T follicular helper cell (primary cell): ENCODE measurements around the gene TPSB2.

ENCODE experiments used
- DNase-seq: peaks from one replicate; pipeline ENCODE4 v3.0.0-alpha.2; 2020; ENCODE audit warnings: low read depth

TPSB2 gene

DNA sequence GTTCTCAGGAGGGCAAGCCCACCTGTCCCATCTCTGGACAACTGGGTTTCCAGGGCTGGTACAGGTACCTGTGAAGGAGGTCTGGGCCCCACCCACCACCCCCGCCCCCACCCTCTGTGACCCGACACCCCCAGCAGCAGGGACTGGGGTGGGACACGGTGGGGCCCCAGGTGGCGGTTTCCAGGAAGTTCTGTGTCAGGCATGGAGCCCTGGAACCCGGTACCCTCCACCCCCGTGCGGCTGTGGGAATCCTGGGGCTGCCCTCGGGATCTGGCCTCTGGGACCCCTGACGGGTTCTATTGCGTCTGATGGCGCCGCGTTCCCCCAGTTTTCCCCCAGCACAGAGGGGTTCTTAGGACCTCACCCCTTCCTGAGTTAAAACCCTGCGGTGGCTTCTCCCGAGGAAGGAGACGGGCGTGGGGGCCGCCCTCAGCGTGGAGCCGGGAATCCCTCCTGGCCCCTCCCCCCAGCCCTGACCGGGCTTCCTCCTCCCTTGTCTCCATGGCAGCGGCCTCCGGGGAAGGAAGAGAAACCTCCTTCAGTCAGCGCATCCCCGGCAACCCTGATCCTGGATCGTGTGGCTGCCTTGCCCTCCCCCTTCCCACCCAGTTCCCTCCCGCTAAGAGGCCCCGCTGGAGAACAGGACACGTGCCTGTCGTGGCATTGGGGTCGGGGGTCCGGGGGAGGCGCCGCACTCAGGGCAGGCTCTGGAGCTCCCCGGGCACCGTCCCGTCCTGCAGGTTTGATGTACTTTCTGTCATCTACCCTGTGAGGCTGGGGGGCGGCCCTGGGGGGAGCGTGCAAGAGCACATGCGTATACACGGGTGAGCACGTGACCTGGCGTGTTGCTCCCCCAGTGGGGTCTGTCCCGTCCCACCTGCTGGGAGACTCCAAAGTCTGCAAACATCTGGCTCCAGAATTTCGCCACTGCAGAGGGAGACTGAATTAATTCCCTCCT lies 46.8 kb downstream of the TPSB2 start:
- no peak for DNase-seq

DNA sequence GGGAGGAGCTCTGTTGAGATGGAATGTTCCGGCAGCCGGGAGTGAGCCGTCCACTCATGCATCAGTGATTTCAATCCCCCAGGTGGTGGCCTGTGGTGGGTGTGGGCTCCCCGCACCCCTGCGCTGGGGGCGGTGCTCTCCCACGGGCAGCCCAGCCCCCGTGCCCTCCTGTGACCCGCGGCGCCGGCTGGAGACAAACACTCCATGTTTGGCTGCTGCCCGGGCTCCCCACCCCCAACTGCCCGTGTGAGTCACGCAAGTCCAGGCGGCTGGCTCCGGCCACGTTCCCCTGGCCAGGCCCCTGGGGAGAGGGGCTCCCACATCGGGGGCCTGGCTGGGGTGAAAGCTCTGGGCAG lies 47.7 kb downstream of the TPSB2 start:
- DNase-seq = no peak

DNA sequence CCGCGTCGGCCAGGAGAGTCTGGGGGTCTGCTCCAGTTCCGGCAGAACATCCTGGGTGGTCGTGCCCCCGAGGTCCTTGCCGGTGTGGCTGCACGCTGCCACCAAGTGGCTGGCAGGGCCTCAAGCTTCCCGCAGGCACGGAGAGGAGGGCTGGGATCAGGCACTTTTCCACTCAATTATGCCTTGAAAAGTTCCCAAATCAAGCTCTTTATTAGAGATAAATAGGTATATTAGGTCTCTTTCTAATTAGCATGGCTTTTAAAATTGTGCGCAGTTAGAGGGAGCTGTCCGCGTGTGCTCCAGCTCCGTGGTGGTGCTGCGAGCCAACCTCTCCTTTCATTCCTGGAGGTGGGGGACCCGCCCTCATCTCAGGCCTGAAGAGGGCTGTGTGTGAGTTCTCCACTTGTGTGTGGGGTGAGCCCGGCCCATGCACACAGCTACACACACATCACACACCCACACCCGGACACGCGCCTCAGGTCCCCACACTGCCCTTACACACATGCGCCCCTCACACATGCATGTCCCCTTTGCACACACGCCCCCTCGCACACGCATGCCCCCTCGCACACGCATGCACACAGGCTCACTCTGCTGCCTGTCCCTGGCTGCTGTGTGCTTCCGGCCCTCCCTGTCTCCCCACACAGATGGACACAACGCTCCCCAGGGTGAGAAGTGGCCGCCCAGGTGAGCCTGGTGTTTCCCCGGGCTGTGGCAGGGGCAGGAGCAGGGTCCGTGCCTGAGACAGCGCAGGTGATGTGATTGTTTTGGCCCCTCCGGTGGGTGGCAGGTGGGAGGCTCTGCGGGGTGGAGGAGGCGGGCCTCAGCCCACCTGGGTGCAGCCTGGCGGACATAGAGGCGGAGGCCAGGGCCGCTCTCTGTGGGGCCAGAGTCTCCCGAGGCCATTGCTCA lies 48.3 kb downstream of the TPSB2 start:
- DNase-seq = no peak

DNA sequence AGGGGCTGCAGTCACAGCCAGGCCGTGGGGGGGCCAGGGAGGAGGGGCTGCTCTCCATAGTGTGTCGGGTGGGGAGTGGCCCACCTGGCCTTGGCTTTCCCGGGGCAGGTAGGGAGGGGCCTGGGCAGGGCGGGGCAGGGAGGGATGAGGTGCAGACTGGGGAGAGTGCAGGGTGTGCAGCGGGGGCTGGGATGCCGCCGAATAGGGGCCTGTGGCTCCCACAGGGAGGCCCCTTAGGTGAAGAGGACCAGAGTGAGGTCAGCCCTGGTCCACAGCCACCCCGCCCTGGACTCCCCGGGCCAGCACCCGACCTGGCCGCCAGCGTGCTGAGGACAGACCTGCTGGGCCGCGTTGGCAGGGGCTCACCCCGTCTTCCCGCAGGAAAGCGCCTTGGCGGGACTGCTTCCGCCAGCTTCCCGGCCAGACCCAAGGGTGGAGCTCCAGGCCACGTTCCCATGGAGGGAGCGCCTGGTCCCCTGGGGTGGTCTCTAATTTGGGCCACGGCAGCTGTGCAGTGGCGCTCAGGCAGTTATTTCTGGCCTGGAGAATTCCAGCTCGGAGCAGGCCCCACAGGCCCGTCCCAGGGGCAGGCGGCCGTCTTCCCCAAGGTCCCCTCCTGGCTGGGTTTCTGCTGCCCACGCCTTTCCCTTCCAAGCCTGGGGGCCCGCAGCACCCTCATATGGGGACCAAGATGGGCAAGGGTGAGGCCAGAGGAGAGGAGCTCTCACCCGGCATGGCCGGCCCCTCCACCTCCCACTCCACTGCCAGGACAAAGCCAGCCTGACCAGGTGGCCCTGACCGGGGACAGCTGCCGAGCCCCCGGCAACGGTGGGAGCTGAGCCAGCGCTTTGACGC lies 49.2 kb downstream of the TPSB2 start:
- no peak for DNase-seq
